Stimulated activated CD4-positive, alpha-beta T cell treated with anti-CD3 and anti-CD28 coated beads, Interleukin-12 subunit alpha, Interleukin-12 subunit beta, amount 100 ng/mL, for 24 hours (primary cell): ENCODE measurements around the gene TSC22D4.

ENCODE experiments used
- DNase-seq, 2 experiments: peaks; one replicate each; pipeline ENCODE4 v3.0.0-alpha.2; 2020; ENCODE audit warnings: low read depth in 2 of 2

Gene TSC22D4

GRCh38 chr7:100492738-100493475 is 13.9 kb upstream of the TSC22D4 start:
- DNase-seq, result no peak

GRCh38 chr7:100491192-100491578 is 12.2 kb upstream of the TSC22D4 start:
- DNase-seq, result no peak

- no peak for DNase-seq
These were observed 11.6 kb upstream of the TSC22D4 start for GRCh38 chr7:100490483-100491191.

- DNase-seq, result no peak
These were observed 10.8 kb upstream of the TSC22D4 start for GRCh38 chr7:100489824-100490223.

- no peak for DNase-seq
These were observed 10.1 kb upstream of the TSC22D4 start for GRCh38 chr7:100489121-100489520.

GRCh38 chr7:100488333-100489095 is 9.5 kb upstream of the TSC22D4 start:
- no peak for DNase-seq

GRCh38 chr7:100486753-100487446 is 7.9 kb upstream of the TSC22D4 start:
- no peak for DNase-seq

- no peak for DNase-seq
These were observed 7.2 kb upstream of the TSC22D4 start for GRCh38 chr7:100486111-100486636.

- no peak for DNase-seq
These were observed 6.5 kb upstream of the TSC22D4 start for GRCh38 chr7:100485471-100485876.

GRCh38 chr7:100484673-100485045 is 5.6 kb upstream of the TSC22D4 start:
- no peak for DNase-seq

- peak in 1 of 2 experiments; percentile 37 for DNase-seq
These were observed 5.0 kb upstream of the TSC22D4 start, which contains the start of gene NYAP1 for GRCh38 chr7:100483722-100484672. Gene NYAP1, plus strand, starts transcription at chr7:100483927. Its CDS starts 1,385 bp downstream, at chr7:100485312.

- peak; percentile 60 to 77 for DNase-seq
These were observed 4.2 kb upstream of the TSC22D4 start for GRCh38 chr7:100483090-100483721.

GRCh38 chr7:100482728-100483089 is 3.7 kb upstream of the TSC22D4 start:
- no peak for DNase-seq

GRCh38 chr7:100481466-100481865 is 2.5 kb upstream of the TSC22D4 start:
- no peak for DNase-seq

- DNase-seq, result no peak
These were observed 1.1 kb downstream of the TSC22D4 start for GRCh38 chr7:100477871-100478267.

GRCh38 chr7:100476903-100477870 is 1.8 kb downstream of the TSC22D4 start:
- DNase-seq, result peak in 1 of 2 experiments; percentile 34

GRCh38 chr7:100476101-100476780 is 2.8 kb downstream of the TSC22D4 start:
- DNase-seq, result no peak

- DNase-seq, result no peak
These were observed 3.5 kb downstream of the TSC22D4 start for GRCh38 chr7:100475549-100475948.
